Stimulated activated CD4-positive, alpha-beta T cell treated with anti-CD3 and anti-CD28 coated beads, Interleukin-1b, Interleukin-23, amount 100 ng/mL, for 24 hours (primary cell): ENCODE data around the gene ZMYND10.
"Not testable (repeated sequence)": the region's sequence is repeated elsewhere in the genome, so short reads cannot be mapped to it uniquely, and the experiment has no call there.

Source experiments
- DNase-seq, 4 experiments: peaks; one replicate each; pipeline ENCODE4 v3.0.0-alpha.2; 2020; ENCODE audit warnings: low read depth in 4 of 4, low spot score in 1 of 4

ZMYND10 gene

DNA sequence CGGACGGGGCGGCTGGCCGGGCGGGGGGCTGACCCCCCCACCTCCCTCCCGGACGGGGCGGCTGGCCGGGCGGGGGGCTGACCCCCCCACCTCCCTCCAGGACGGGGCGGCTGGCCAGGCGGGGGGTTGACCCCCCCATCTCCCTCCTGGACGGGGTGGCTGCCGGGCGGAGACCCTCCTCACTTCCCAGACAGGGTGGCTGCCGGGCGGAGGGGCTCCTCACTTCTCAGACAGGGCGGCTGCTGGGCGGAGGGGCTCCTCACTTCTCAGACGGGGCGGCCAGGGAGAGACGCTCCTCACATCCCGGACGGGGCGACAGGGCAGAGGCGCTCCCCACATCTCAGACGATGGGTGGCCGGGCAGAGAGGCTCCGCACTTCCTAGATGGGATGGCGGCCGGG lies 33.5 kb downstream of the ZMYND10 start:
- not testable (repeated sequence) for DNase-seq

DNA sequence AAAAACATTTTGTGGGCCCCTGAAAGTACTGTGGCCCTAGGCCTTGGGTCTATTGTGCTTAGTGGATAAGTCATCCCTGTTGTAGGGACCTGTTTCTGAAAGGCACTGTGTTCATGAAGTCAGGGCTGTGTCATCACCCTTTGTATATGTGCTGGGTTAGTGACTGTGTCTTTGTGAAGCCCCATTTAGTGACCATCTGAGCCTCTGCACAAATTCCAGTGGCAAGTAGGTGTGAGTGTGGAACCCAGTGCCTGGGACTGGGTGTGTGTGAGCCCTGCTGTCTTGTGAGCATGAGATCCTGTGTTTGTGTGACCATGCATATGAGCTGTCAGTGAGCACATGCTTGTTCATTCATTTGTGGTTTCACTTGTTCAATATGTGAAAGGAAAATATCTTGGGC lies 40.9 kb downstream of the ZMYND10 start:
- no peak for DNase-seq

DNA sequence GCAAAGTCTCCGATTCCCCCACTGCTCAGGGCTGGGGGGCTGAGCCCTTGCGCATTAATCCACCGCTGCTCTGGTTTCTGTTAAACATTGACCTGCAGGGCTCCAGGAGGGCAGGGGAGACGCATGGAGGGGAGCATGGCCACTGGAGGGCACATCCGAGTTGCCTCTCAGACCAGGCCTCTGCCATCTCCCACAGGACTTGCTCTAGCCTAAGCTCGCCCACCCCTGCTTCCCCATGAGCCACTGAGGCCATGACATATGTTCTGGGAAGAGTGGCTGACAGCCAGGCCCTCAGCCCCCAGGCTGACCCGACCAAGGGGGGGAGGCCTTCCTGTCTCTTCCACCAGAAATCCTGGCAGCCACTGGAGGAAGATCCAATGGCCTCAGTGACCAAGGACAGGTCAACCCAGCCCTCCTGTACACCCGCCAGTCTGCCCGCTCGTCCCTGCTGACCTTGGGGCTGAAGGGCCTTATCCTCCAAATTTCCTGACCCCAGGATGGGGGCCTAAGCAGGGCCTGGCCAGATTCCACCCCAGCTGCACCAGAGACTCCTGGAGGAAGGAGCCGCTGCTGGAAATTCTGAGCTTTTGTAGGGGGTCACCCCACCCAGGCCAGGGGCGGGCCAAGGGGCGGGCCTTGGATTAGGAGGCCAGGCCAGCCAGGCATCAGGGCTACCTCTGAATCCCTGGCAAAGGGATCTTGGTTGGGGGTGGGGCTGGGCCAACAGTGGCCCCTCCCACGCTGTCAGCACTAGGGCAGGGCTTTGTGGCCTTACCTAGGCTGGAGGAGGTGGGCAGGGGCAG lies 42.3 kb downstream of the ZMYND10 start, which contains the start of gene HYAL1:
Gene HYAL1 (minus strand): TSS at position 562 of the 803 bp plus-strand sequence. CDS start 618 bp downstream, outside the sequence.
- DNase-seq: no peak

DNA sequence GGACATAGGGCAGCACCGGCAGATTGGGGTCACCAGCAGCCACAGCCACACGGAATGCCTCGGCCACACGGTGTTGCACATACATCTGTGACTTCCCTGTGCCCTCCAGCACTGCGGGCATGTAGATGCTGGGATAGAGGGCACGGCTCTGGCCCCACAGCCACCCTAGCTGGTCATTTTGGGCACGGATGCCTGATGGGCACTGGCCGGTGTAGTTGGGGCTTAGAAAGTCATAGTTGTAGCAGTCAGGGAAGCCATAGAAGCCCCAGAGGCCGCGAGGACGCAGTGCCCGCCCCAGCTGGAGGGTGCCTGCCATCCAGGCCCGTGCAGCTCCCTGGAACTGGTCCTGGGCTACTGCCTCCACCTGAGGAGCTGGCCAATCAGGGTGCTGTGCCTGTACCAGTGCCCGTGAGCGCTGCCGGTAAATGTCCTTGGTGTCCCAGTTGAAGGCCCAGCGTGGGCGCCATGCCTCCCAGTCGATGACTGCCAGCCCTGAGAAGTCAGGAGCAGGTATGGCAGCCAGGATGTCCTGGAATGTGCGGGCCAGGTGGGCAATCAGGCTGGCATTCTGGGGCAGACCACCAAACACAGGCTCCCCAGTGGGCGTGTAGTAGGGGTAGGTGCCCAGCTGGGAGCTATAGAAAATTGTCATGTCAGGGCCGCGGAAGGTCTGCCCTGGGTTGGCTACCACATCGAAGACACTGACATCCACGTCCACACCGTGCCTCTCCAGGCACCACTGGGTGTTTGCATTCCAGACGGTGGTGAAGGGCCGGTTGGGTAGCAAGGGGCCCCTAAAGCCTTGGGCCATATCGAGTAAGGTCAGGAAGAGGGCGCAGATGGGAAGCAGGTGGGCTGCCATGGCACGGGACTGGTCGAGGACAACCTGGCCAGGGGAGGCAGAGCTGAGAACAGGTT lies 43.2 kb downstream of the ZMYND10 start:
- DNase-seq: no peak

DNA sequence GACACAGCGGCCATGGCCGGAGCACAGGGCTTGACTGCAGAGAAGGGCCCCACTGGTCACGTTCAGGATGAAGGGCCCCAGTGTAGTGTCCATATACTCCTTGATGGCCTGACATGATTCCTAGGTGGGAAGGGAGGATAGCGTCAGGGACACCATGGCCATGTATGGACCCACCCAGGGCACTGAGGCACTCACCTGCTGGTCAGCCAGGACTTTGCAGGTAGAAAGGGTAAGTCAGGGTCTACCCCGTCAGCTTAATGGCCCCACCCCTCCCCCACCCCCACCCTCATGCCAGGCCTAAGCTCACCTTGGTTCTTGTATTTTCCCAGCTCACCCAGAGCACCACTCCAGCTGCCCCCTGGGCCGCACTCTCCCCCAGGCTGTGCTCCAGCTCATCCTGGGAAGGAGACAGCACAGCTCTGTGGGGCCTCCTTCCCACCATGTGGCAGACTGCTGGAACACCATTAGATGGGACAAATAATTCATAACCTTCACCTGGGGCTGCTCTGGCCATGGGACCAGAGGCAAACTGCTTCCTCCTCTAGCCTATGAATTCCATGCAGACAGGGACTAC lies 44.8 kb downstream of the ZMYND10 start:
- no peak for DNase-seq

DNA sequence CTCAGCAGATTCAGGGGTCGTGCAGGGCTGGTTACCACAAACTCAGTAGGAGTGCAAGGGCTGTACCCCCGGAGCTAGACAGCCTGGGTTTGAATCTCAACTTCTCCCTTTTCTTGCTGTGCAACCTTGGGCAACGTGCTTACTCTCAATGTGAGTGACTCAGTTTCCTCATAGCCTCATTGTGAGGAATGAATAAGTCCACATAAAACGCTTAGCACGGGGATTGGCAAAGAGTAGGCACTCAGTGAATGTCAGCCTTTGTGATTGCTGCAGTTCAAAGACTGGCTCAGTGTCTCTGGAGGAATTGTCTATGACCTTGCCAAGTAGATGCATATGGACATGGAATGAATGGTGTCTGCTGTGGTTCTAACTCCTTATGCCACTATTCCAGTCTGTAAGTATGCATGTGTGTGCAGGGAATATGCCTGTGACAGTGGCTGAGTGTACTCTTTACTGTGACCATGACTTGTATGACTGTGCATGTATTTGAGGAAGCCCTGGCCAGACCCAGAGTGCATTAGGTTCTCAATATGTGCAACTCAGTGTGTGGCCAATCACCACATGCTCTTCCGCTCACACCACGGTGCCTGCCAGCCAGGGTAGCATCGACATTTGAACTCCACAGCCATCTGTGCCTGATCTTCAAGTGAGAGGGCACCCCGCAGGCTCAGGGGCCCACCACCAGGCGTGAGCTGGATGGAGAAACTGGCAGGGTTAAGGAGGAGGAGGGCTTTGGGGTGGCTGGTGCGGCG lies 45.4 kb downstream of the ZMYND10 start:
- DNase-seq: no peak

DNA sequence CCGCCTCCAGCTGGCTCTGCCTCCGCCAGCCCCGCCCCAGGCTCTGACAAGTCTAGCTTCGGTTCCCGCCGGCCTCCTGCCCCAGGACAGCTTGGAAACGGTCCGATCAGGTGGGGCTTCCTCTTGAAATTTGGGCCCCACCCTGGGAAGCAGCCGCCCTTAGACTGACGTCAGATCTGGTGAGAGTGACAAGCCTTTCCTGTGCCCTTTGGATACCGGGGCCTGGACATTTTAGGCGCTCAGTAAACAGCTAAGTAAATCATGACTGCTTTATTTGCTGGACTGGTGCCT lies 45.9 kb downstream of the ZMYND10 start:
- DNase-seq: no peak

DNA sequence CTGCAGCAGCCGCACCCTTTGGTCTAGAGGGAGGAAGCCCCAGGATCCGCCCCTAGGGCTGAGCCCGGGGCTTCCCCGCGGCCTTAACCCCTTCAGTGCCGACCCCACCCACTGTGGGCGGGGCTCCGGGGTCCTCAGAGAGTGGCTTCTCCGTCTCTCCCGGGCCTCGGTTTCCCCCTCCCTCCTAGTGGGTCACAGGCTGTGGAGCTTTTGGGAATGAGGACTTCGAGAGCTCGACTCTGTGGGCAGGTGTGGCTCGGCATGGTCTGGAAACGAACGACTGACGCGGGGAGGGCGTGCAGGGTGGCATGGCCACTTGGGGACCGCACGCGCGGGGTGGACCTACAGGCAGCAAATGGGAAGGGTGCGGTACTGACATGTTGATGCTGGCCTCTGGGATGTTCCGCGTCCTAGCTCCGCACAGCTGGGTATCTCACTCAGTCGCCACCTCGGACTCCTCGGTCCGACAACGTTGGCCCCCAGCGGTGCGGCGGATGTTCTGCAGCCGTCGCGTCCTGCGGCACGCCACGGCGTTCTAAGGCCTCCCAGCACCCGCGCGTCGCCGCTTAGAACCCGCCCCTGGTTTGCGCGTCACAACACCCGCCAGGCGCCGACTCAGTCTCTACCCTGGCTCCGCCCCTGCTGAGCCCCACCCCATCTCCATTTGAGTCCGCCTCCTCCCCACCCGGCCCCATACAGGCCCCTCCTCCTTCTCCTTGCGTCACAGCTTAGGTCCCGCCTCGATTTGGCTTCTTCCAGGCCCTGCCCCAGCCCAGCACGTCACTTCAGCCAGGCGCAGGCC lies 46.5 kb downstream of the ZMYND10 start, which contains the start of the genes HYAL3 and NAA80:
Gene HYAL3 (minus strand): TSS at position 570 of the 802 bp plus-strand sequence. CDS start 3,803 bp downstream, outside the sequence.
Gene NAA80 (minus strand): TSS at position 570 of the 802 bp plus-strand sequence. CDS start 1,942 bp downstream, outside the sequence.
- peak; percentile 94 to 98 (median 98) for DNase-seq

DNA sequence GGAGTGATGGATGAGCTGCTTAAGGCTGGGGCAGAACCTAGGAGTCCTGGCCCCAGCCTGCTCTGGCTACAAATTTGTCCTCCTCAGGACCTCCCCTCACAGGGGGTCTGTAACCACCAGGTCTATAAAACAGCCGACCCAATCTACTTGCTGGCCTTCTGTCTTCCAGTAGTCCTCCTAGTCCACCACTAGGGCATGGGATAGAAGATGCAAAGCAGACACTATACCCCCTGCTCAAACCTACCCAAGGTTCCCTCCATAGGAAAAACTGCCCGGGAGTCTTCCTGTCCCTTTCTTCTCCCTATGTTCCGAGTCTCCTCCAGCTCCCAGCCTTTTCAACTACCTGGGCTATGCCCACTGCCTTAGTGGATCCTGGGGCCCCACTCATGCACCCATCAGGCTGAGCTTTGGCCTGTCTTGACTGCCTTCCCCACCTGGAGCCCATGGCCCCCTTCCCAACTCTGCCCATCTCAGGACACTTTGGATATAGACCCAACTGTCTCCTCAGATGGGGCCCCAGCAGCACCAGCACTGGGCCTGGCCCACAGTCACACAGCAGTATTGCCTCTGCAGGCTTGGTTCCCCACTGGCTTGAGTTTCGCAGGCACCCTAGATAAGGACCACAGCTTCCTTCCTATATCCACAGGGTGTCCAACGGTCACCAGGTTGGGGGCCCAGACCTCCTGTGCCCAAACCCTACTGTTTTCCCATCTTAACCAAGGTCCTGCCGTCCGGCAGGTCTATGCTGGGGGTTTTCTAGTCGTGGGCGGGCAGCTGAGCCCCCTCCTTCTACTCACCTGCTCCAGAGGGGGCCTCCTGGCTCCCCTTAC lies 47.4 kb downstream of the ZMYND10 start:
- DNase-seq: no peak

DNA sequence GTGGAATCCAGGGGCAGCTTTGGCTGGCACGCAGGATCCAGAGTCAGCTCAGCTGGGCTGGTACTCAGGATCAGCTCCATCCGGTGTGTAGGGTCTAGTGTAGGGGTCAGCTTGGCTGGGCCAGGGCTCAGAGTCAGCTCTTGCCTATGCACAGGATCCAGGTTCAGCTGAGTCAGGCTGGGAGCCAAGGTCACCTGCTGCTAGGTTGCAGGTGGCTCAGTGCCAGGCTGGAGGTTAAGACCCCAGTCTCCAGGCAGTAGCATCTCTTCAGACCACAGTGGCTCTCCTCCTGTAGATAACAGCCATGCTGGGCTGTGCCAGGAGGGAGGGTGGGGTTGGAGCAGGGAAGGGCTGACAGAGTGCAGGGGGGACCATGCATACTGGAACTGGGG lies 48.2 kb downstream of the ZMYND10 start:
- DNase-seq: no peak

DNA sequence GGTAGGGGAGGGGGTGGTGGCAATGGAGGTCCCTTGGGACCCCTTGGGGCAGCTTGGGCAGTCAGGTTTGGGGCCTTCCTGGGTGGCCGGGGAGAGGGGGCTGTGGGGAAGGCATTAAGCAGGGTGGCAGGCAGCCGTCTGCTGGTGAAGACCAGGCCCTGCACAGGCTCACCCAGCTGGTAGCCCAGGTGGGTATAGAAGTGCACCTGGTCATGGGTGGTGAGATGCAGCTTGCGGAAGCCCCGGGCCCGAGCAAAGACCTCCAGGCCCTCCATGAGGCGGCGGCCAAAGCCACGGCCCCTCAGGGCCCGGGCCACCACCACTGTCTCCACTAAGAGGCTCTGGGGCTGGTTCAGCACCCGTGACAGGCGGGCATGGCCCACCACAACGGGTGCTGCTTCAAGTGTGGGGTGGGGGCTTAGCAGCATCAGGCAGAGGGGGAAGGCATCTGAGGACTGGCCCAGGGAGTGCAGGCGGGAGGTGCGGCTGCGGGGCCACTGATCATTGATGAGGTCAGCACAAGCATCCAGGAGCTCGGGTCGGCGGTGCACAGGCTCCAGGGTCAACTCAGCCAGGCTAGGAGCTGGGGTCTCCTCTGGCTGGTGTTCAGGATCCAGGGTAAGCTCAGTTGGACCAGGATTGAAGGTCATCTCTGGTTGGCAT lies 48.7 kb downstream of the ZMYND10 start:
- no peak for DNase-seq

DNA sequence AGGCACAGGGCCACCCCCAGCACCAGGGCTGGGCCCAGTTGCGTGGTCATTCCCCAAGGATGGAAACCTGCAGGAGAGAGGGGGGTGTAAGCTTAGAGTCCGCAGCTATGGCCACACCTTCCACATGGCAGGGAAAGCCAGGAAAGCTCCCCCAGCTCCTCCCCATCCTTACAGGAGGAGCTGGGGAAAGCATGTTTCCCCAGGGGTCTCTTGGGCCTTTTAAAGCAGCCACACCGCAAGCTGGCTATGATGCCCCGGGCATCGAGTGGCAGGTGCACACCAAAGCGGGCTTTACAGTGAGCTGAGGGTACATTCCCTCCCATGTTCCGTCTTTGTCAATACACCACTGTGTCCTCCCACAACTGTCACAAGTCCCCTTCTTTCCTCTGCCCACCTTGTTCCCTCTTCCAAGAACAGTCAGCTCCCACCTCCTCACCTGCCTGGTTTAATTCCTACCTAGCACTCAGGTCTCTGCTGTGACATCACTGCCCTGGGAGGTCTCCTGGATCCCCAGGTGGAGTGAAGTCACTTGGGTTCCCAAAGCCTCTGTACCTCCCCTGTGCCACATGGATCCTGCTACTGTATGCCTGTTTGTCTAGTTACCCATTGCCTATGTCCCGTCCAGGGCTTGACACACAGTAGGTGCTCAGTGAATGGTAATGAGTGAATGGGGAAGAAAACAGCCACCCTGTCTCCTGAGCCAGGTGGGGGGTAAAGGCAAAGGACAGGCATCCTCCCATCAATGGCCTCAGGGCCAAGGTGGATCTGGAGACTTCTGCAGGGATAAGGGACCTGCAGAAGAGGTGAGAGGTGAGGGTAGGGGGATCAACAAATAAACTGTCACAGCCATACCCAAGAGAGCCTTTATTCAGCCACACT lies 49.7 kb downstream of the ZMYND10 start:
- DNase-seq: no peak

DNA sequence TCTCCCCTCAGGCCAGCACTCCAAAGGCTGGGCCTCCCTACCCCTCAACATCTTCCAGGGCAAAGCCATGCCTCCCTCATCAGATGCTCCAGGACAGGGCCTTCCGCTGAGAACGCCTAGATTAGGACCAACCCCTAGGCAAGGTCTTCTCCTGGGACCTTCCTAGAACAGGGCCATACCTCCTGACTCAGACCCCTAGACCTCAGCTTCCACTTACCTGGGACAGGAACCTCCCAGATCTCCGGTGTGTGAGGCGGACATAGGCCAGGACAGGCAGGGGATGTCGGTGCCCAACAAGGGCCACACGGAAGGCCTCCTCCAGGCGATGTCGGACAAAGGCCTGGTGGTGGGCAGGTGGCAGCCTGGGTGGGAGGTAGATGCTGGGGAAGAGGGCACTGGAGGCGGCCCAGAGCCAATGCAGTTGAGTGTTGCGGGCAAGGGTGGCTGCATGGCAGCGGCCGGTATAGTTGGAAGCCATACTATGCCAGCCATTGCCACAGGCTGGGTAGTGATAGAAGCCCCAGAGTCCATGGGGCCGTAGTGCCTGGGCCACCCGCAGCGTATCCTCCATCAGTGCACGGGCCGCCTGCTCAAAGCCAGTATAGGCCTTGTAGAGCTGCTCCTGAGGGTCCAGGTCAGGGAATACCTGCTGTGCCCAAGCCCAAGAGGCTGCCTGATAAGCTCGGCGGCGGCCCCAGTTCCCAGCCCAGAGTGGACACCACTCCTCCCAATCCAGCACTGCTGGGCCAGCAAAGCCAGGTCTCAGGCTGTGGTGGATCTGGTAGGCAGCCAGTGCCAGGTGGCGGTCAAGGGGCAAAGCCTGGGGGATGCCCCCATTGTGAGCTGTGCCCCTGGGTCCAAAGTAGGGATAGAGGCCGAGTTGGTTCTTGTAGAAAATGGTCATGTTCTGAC lies 50.8 kb downstream of the ZMYND10 start:
- no peak for DNase-seq

DNA sequence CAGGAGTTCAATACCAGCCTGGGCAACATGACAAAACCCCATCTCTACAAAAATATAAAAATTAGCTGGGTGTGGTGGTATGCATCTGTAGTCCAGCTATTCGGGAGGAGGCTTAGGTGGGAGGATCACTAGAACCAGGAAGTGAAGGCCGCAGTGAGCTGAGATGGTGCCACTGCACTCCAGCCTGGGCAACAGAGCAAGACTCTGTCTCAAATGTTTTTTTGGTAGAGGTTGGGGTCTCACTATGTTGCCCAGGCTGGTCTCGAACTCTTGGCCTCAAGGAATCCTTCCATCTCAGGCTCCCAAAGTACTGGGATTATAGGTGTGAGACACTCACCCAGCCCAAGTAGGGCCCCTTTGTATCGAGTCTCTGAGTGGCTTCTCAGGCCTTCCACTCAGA lies 51.4 kb downstream of the ZMYND10 start:
- DNase-seq: no peak

DNA sequence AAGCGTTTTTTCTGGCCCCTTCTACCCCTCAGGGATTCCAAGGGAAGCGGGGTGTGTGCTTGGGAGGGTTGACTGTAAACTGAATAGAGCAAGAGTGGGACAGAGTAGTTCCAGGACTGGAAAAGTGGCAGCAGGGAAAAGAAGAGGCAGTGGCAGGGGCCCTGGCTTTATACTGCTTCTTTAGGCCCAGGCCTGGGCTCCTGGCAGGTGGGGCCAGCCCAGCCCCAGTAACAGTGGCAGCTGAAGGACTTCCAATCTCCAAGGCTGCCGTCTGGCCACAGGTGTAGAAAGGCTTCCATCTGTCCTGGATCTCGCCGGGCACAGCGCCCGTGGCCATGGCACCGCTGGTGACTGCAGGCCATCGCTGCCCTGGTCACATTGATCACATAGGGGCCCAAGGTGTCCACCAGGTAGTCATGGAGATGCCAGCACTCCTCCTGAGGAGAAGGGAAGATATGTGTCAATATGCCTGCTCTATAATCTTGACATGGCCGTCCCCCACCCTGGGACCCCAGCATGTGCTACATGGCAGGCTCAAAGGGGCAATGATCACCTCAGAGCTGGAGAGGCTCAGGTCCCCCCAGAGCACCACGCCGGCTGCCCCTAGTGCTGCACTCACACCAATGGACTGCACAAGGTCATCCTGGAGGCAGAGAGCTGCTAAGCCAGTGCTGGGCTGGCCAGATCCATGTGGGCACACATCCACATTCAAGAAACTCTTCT lies 52.3 kb downstream of the ZMYND10 start:
- no peak for DNase-seq
